Epithelial cell of proximal tubule (primary cell): ENCODE results near the gene LIPC. TPM values are rescaled to one million over a fixed set of nuclear protein-coding genes. Genes with fewer than 3 reads are reported as not detected.
A peak's percentile ranks its signal among the peaks of the same experiment; 100 is the strongest.

Experiments
- DNase-seq: peaks from one replicate; pipeline ENCODE4 v3.0.0-alpha.2; 2011; ENCODE audit warnings: low read depth
- H3K4me3 ChIP-seq: 2 replicates; pipeline ENCODE4 v1.5.1; 2011; ENCODE audit warnings: low read depth, mild to moderate bottlenecking, low read length
- CTCF ChIP-seq: conservative IDR thresholded peaks from 2 replicates; pipeline ENCODE4 v1.5.1; 2012; ENCODE audit warnings: low read depth, mild to moderate bottlenecking, low read length
- total RNA-seq: library from RNA; depleted of rRNA; stranded (reverse); fragments of >200 nt; gene quantifications from 2 replicates; pipeline ENCODE4 v1.2.3, GENCODE V29; 2015

Gene LIPC
- total RNA-seq, 1 donor from 2014 or later: 12.9 TPM

- no peak overlapping the region for H3K4me3 ChIP-seq
- DNase-seq: no peak
- TF ChIP-seq CTCF: no peak
Observed at GRCh38 chr15:58462973-58463663, 31.3 kb downstream of the LIPC start.

- no peak overlapping the region for H3K4me3 ChIP-seq
- peak; percentile 97 for DNase-seq
- TF ChIP-seq CTCF: no peak
Observed at GRCh38 chr15:58463815-58464650, 32.2 kb downstream of the LIPC start.

- H3K4me3 ChIP-seq: no peak overlapping the region
- no peak for TF ChIP-seq CTCF
- no peak for DNase-seq
Observed at GRCh38 chr15:58465070-58465469, 33.3 kb downstream of the LIPC start.

- no peak for DNase-seq
- TF ChIP-seq CTCF: no peak
- H3K4me3 ChIP-seq: no peak overlapping the region
Observed at GRCh38 chr15:58465866-58466517, 34.2 kb downstream of the LIPC start.

- DNase-seq: no peak
- TF ChIP-seq CTCF: no peak
- H3K4me3 ChIP-seq: no peak overlapping the region
Observed at GRCh38 chr15:58466566-58466965, 34.8 kb downstream of the LIPC start.

GRCh38 chr15:58467121-58467721 lies 35.4 kb downstream of the LIPC start:
- no peak for TF ChIP-seq CTCF
- peak overlapping the region; percentile 19 for H3K4me3 ChIP-seq
- peak; percentile 99 for DNase-seq
